ENCODE results near the gene SIGLEC10.

Gene SIGLEC10

DNA sequence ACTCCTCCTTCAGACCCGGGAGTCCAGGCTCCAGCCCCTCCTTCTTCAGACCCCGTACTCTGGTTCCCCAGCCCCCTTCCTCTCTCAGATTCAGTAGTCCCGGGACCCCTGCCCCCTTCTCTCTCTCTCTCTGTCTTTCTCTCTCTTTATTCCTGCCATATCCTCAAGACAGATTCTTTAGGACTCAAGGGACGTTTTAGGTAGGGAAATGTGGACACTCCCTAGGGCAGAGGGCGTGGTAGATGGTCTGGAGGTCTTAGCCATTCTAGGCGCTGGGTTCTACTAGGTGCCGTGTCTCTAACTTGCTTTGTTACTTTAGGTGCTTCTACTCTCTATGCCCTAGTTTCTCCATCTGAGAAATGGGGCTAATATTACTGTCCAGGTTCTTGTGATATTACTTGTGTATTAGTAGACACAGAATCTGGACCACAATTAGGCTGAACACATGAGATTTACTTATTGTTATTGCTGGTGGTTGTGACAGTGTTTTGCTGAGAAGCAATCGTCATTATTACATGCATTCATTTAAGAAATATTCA is 26.3 kb downstream of the SIGLEC10 start:
- no peak for DNase-seq

DNA sequence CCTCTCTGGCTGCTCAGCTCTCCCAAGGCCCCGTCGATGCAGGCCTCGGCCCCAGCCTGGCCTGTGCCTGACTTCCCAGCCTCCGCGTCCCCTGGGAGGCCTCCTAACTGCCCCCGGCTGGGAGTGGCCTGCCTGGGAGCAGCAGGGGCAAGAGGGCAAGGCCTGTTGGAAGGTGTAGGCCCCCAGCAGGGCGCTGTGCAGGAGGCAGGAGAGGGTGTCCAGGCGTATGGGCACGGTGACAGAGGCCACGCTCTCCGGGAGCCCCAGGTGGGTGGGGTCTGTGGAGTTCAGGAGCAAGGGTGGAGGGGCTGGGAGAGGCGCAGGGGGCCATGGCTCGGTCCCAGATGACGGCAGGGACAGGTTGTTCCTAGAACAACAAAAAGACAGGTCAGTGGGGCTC is 28.3 kb downstream of the SIGLEC10 start:
- no peak for DNase-seq

DNA sequence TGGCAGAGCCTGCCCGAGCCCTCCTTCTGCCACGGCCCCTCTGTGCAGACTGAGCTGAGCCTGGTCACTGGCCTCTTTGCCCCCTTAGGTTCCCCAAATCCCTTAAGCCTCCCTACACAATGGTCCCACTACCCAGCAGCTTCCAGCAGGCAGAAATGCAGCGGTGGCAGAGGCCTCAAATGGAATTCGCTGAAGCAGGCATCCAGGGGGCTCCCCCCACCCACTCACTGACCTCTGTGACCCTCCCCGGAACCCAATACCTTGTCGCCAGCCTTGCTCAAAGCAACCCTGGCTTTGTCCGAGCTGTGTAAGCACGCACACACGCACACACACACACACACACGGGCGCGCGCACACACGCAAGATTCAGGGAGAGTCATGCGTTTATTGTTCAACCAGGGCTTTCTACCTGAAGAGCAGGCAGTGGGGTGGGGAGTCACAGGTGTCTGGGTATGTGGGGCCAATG is 29.5 kb downstream of the SIGLEC10 start, which contains the start of gene LIM2:
LIM2 (minus strand) TSS at position 51 of the 466 bp plus-strand sequence. CDS start 531 bp downstream, outside the sequence.
- no peak for DNase-seq

DNA sequence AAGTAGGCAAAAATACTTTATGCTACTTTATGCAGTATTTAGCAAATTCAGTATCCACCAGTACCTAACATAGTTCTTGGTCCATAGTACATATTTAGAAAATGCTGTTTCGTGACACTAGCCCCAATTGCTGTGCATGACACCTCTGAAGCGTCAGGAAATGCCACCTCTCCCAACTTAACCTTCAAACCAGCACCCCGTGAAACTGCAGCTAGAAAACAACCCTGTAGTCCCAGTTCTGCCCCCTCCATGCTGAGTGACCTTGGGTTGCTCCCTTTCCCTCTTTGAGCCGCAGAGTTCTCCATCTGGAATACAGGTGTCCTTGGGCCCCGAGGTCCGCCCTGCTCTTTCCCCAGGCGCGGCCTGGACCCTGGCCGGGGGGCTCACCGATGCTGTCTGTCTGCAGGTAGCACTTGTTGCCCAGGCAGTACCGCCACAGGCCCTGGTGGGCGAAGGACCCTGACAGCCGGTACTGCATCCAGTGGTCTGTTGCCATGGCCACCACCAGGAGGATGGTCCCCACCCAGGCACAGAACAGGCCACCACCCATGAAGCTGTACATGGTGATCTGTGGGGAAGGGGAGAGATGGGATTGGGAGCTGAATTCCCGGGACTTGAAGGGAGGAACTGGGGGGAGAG is 30.4 kb downstream of the SIGLEC10 start:
- DNase-seq: no peak

DNA sequence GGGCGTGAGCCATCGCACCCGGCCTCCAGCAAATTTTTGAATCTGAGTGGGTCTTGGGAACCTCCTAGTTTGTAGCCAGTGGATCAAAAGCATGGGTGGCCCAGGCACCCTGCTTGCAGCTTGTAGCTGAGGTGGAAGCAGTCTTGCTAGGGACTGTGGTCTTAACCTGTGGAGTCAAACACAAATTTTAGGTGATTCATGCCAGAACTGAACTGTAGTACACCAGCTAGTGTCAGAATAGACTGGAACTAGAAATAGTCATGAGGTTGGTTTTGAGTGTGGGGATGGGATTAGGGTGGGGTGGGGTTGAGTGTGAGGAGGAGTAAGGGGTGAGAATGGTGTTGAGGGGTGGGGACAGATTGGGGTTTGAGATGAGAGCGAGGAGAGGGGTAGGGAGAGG is 35.4 kb downstream of the SIGLEC10 start:
- no peak for DNase-seq

DNA sequence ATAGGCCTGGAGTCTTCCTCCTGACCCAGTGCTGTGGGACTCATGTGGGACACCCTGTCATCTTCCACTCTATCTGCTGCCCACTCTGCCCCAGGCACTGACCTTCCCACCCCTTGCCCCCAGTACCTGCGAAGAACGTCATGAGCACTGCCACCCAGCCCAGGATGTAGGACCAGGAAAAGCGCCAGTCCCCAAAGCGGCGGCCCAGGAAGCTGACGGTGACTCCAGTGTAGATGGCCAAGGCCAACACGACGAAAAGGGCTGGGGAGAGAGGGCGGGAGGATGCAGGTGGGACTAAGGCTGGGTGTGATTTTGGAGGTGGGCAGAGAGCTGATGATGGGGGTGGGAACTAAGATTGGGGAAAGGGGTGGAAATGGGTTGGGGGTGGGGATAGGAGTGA is 37.1 kb downstream of the SIGLEC10 start:
- no peak for DNase-seq

DNA sequence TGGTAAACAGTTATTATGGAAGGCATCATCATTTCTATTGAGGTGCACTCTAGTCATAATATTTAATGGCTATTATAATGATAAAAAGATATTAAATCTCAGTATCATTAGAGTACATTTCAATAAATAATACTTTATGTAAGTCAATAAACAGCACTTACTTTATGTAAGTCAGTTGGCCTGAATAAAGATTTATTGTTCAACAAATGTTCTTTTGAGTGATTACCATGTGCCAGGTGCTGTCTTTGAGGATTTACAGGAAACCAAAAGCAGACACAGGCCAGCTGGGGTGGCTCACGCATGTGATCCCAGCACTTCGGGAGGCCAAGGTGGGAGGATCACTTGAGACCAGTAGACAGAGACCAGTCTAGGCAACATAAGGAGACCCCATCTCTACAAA is 40.0 kb downstream of the SIGLEC10 start:
- no peak for DNase-seq

DNA sequence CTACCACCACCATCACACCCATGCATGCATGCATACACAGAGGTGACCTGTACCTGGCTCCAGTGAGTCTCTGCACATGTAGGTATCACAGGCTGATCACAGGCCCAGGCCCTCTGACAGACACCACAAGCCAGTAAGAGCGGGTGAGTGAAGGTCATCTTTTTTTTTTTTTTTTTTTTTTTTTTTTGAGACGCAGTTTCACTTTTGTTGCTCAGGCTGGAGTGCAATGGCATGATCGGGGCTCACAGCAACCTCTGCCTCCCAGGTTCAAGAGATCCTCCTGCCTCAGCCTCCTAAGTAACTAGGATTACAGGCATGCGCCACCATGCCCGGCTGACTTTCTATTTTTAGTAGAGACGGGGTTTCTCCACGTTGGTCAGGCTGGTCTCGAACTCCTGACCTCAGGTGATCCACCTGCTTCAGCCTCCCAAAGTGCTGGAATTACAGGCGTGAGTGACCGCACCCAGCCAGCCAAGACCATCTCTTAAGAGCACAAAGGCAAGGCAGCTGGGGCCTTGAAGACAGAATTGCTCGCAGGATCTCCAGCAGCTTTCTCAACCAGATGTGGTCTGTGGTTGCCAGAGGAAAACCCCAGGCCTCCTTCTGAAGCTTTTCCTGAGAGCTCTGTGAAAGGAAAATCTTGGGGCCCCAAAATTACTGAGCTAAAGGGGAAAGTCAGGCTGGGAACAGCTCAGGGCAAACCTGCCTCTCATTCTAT is 41.8 kb downstream of the SIGLEC10 start:
- DNase-seq: no peak

DNA sequence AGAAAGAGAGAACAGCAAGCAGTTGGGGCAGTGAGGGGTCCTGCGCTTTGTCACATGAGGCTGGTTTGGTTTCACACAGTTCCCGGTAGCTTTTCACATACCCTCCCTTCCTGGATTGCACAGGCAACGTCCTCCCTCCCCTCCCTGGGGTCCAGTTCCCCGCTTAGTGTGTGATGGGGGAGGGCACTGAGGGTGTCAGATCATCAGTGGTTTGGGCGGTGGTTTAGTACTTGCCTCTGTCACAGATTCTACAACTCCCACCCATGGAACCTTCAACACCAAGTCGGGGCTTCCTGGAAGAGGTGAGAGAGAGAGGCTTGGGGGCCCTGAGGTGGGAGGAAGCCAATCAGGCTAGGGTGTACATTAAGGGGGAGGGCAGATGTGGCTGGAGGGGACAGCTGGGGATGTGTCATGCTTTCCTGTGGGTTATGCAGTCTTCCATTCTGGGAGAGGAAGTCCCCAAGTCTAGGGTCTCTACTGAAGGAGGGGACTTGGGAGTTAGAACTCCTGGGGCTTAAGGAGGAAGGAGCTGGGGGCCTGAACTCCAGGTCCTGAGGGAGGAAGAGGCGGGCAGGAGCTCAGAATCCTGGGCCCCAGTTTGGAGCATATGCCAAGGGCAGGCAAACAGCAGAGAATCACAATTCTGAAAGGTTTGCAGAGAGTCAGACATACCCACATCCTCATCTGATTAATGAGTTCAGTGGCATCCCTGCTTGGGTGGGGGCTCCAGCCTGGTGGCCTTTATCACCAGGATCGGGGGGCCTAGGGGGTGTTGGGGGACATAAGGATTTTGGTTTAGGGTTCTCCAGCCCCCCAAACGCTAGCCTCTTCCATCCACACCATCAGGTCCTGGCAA is 44.6 kb downstream of the SIGLEC10 start, which contains the start of gene NKG7:
NKG7 (minus strand) TSS at position 6 of the 856 bp plus-strand sequence. CDS start 119 bp downstream, outside the sequence.
- no peak for DNase-seq

DNA sequence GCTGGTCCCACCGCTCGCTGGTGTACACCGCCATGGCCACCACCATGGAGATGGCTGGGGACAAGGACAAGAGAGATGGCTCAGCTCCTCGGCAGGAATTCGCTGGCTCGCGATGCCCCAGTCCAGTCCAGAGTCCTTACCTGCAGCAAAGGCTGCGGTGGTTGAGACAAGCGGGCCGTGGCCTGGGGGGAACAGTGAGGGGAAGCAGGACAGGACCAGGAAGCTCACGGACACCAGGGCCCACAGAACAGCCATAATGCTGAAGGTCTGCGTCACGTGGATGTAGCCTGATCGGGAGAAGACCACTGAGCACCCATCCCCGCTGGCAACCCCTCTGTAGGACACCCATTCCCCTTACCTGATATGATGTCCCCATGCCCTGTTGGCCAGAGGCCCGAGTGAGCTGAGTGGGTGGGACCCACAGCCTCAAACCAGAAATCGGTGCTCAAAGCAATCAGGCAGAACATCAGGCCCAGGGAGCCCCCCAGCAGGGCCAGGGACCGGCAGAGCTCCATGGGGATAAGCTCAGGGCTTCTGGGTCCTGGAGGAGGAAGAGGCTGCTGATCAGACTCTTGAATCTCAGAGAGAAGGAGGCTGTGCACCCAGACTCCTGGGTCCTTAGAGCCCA is 45.3 kb downstream of the SIGLEC10 start:
- no peak for DNase-seq

DNA sequence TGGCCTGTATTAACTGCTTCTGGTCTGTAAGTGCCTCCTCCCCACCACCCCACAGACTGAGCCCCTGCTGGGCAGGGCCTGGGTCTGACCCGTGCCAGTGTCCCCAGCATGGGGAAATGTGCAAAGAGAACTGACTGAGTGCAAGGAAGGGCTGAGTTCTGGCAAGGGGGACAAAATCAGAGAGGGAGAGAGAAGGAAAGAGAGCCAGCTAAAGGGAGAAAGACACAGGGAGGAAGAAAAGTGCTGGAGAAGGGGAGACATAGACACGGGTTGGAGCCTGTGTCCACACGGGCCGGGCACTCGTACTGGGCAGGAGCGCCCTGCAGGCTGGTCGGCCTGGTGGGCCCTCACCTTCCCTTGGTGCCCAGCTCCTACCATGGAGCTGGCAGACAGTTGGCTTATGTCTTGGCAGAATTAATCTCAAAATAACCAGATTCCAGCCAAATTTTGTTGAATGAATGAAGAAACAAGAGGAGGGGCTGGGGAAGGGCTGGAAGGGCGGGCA is 46.2 kb downstream of the SIGLEC10 start:
- DNase-seq: no peak

DNA sequence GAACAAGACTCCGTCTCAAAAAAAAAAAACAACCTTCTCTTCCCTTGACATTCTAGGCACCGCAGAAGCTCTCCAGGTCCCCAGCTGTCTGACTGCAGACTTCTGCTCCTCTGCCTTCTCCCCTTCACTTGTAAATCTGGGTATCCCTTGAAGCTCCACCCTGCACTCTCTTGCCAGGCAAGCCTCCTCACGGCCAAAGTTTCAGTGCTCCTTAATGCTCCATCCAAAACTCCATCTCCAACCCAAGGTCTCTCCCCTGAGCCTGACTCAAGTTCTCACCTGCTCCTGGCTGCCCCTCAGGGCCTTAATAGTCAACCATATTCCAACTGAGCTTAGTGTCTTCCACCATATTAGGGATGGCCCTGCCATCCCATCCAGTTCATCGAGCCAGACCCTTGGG is 47.2 kb downstream of the SIGLEC10 start:
- DNase-seq: no peak

DNA sequence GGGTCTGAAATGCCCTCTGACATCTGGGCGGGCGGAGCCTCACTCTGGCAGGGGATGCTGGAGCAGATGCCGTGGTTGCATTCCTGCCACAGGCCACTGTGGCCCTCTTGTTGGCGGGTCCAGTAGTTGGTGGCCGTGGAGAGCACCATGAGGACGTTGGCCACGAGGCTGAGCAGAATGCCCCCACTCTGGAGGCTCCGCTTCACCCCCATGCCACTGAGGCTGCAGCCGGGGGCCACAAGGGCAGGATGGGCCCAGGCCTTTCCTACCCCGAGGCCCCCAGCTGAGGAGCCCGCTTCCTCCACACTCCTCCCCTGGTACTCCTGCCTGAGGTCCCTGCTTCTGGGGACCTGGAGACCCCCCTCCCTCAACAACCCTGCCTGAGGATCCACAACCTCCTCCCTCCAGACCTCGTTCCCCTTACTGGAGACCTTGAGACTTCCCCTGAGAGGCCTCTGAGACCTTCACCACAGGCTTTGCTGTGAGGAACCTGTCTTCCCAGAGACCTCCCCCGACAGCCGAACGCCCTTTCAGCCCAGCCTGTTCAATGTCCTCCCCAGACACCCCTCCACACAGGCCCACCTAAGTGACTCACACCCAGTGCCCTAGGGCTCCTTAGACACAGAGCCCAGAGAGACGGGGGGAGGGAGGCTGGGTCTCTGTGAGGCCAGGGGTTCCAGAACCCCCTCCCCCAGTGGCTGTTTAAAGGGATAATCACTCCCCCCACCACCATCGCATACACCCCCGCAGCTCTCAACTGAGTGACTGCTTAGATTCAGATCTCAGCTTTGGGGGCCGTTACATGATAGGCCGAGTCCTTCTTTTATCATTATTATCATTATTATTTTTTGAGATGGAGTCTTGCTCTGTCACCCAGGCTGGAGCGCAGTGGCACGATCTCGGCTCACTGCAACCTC is 48.8 kb downstream of the SIGLEC10 start, which contains the start of gene CLDND2:
CLDND2 (minus strand) TSS at position 638 of the 917 bp plus-strand sequence; CDS start at position 212, 426 bp downstream.
- no peak for DNase-seq

DNA sequence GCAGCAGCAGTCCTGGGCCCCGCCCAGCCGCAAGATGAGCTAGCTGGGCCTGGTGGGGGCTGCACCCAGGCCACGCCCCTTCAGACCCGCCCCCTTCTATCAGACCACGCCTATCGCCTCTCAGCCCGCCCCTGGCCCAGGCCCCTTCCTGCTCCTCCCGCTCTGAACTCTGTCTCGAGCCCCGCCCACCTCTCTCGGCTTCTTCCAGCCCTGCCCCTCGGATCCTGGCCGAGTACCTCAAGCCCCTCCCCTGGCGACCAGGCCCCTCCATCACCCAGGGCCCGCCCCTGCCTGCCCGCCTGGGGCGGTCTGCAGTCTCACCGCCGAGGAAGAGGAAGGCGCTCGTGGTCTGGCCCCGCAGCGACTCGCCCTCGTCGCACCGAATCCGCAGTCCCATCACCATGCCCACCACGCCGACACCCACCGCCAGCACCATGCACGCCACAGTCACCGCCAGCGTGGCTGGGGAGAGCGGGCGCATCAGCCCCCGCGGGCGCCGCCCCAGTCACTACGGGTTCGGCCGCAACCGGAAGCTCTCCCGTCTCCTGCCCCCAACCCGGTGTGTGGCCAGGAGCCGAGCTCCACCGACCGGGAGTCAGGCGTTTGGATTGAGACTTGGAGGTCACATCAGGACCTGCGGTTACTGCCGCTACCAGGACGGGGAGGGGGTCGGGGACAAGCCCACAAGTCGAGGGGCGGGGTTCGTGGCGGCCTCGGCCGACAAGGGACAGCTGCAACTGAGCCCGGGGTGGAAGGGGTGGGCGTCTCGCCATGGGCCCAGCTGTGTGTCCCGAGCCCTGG is 49.7 kb downstream of the SIGLEC10 start:
- DNase-seq: no peak

DNA sequence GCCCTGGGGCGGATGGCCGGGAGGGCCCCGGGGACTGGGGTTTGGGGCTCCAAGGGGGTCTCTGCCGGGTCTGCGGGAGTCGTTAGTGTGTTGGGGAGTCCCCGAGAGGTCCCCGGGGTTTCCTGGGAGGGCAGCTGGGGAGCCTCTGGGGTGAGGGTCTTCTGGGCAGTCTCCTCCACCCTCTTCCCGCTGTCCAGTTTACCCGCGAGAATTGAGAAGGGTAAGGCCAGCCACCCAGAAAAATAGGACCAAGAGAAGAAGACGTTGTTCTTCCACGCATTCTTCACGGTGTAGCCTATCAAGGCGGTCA is 50.2 kb downstream of the SIGLEC10 start:
- DNase-seq: no peak

DNA sequence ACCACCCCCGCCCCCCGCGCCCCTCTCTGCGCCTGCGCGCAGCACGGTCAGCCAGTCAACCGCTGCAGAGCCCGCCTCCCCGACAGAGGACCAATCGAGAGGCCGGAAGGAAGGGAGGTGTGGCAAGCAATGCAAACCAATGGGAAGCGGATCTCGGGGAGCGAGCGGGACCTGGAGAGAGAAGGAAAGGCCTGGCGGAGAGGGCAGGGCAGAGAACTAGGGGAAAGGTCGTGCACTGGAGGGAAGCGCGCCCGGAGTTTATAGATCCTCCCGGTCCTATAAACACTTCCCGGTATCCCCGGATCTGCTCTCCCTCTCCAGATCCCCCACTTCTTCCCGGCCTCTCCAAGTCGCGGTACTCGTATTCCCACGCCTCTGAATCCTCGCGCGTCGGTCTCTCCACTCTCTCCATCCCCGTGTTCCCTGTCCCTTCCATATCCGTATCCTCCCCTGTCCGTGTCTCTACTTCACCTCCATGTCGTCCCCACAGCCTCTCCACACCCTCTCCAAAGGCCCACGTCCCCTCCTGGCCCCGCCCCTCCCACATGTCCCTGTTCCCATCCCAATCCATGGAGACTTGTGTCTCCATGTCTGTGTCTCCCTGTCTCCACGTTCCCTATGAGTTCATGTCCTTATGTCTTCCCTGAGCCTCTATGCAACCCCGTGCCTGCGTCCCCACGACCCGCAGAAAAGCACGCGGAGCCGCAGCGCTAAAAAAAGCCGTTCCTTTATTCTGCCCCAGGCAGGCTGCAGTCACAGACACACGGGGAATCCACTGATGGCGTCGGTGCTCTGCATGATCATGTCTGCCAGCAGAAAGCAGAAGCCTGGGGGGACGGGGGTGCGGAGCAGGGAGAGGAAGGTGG is 50.8 kb downstream of the SIGLEC10 start:
- no peak for DNase-seq

DNA sequence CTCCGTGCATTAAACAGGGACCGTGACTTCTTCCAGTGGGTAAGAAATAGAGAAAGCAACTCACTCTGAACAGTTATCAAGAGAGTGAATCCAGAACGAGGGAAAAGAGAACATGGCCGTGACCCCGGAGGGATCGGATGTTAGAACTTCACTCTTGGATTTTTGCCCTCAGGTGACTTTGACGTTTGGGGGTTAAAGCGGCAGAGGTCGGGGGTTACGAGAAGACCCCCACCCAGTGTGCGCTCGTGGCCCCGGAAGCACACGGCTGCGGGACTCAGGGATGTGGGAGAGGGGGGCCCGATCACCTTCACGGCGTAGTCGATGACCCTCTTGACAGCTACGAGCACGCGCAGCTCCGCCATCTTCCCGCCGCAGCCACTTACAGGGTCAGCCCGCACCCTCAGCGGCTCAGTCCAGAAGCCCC is 51.5 kb downstream of the SIGLEC10 start, which contains the start of gene ETFB:
ETFB (minus strand) TSS at position 424 of the 424 bp plus-strand sequence; CDS start at position 362, 62 bp downstream.
- DNase-seq: no peak

DNA sequence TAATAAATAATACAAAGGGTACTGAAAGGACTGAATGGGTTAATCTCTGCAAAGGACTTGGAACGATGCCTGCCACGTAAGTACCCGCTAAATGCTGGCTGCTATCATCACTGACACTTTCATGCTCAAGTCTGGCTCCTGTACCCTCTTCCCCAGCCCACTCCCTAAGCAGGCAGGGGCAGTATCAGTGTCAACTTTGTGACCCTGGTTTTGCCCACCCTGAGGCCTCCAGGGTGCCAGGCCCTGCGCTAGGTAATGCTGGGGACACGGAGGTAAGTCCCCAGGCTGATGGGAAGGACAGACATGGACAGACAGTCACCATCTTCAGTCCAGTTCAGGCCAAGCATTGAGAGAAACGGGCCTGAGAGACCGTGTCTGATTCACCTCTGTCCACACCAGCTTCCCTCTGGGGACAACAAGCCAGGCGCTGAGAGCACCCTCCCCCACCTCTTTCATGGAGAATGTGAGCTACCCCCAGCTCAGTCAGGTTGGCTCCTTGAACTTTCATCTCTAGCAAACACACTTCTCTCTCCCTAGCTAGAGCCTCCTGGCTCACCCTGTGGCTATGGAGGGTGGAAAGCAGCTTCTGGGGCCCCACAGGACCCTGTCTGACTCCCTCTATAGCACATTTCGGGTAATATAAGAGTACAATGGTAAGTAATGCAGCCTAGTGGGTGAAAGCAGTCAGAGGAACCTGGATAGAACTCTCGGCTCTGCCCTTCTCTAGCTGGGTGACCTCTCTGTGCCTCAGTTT is 52.1 kb downstream of the SIGLEC10 start:
- no peak for DNase-seq

All from NCI-H510A treated with DMSO at 0.1 percent for 48 hours (cell line).